ENCODE measurements around the gene EDEM3.

Gene EDEM3

GRCh38 chr1:184640505-184640904, 114.2 kb downstream of the EDEM3 start:
- no peak for DNase-seq (ENCODE audit: extremely low read depth, insufficient read length)
- Histone ChIP-seq H3K36me3 (ENCODE audit: control insufficient read depth, insufficient read depth, low read length) (no peaks in the 10 kb centered on the region), H3K27me3 (replicated peaks; ENCODE audit: control insufficient read depth, insufficient read depth, low read length) (no peaks in the 10 kb centered on the region), H3K4me3 (replicated peaks; ENCODE audit: low read depth, low read length) (no peak overlapping the region)
- no peak for TF ChIP-seq CTCF (IDR thresholded peaks at IDR 0.05; ENCODE audit: insufficient read depth, low read length, poor library complexity, severe bottlenecking)
